Amygdala (tissue), 56 donors: Measurements from ENCODE around the gene HAT1.
"Not testable (repeated sequence)": the region's sequence is repeated elsewhere in the genome, so short reads cannot be mapped to it uniquely, and the experiment has no call there.

Experiments
- DNase-seq, 56 donors: peaks; one replicate each; lab custom pipeline; 2025; lab: John Stamatoyannopoulos, UW

Gene HAT1

GRCh38 chr2:171922230-171923022 lies at the start of gene HAT1:
HAT1 (plus strand) TSS chr2:171922461; CDS start chr2:171922501, 40 bp downstream.
- DNase-seq, result peak; percentile 76 to 99 (median 94)

GRCh38 chr2:171874517-171874916 lies 47.7 kb upstream of the HAT1 start:
- DNase-seq, result no peak

GRCh38 chr2:171874963-171875362 lies 47.3 kb upstream of the HAT1 start:
- DNase-seq, result no peak

- DNase-seq, result no peak
These were observed 43.7 kb upstream of the HAT1 start for GRCh38 chr2:171878481-171878993.

- DNase-seq, result no peak
These were observed 42.4 kb upstream of the HAT1 start for GRCh38 chr2:171879865-171880264.

- DNase-seq, result no peak
These were observed 41.5 kb upstream of the HAT1 start for GRCh38 chr2:171880774-171881173.

- no peak for DNase-seq
These were observed 40.0 kb upstream of the HAT1 start for GRCh38 chr2:171882089-171882769.

- no peak for DNase-seq
These were observed 38.9 kb upstream of the HAT1 start for GRCh38 chr2:171883275-171883893.

GRCh38 chr2:171889333-171889732 lies 32.9 kb upstream of the HAT1 start:
- no peak for DNase-seq

- DNase-seq, result no peak
These were observed 32.5 kb upstream of the HAT1 start for GRCh38 chr2:171889808-171890207.

GRCh38 chr2:171893196-171893823 lies 29.0 kb upstream of the HAT1 start:
- DNase-seq, result no peak

GRCh38 chr2:171893824-171894611 lies 28.2 kb upstream of the HAT1 start, which contains the start of gene SLC25A12:
SLC25A12 (minus strand) TSS chr2:171894244; CDS start chr2:171894214, 30 bp downstream.
- DNase-seq, result peak in 54 of 56 donors; percentile 8 to 80 (median 58)

GRCh38 chr2:171894612-171894947 lies 27.7 kb upstream of the HAT1 start:
- no peak for DNase-seq

- DNase-seq, result no peak
These were observed 26.5 kb upstream of the HAT1 start for GRCh38 chr2:171895786-171896185.

- DNase-seq, result not testable (repeated sequence)
These were observed 22.5 kb upstream of the HAT1 start for GRCh38 chr2:171899623-171900282.

GRCh38 chr2:171902840-171903420 lies 19.3 kb upstream of the HAT1 start:
- no peak for DNase-seq

GRCh38 chr2:171908235-171908634 lies 14.0 kb upstream of the HAT1 start:
- DNase-seq, result no peak

- no peak for DNase-seq
These were observed 13.0 kb upstream of the HAT1 start for GRCh38 chr2:171909266-171909665.

GRCh38 chr2:171910494-171910893 lies 11.8 kb upstream of the HAT1 start:
- DNase-seq, result no peak
